Ishikawa (cell line): ENCODE measurements around the gene CMTM8.
A peak's percentile ranks its signal among the peaks of the same experiment; 100 is the strongest.

Source experiments
- CEBPB ChIP-seq: IDR thresholded peaks from 2 replicates; pipeline ENCODE4 v1.6.1; 2012
- CREB1 ChIP-seq: IDR thresholded peaks from 2 replicates; pipeline ENCODE4 v1.6.1; 2012; ENCODE audit warnings: low read depth
- EGR1 ChIP-seq: IDR thresholded peaks from 2 replicates; pipeline ENCODE4 v1.6.1; 2012
- EP300 ChIP-seq: IDR thresholded peaks from 2 replicates; pipeline ENCODE4 v1.6.1; 2012; ENCODE audit warnings: borderline replicate concordance
- FOXM1 ChIP-seq: IDR thresholded peaks from 2 replicates; pipeline ENCODE4 v1.6.1; 2012; ENCODE audit warnings: low read depth, borderline replicate concordance
- MAX ChIP-seq: IDR thresholded peaks from 2 replicates; pipeline ENCODE4 v1.6.1; 2012
- NFIC ChIP-seq: IDR thresholded peaks from 2 replicates; pipeline ENCODE4 v1.6.1; 2012
- RAD21 ChIP-seq: IDR thresholded peaks from 2 replicates; pipeline ENCODE4 v1.6.1; 2012; ENCODE audit warnings: low read depth
- TAF1 ChIP-seq: IDR thresholded peaks from 2 replicates; pipeline ENCODE4 v1.6.1; 2012; ENCODE audit warnings: low read depth, mild to moderate bottlenecking
- TCF12 ChIP-seq: IDR thresholded peaks from 2 replicates; pipeline ENCODE4 v1.6.1; 2012; ENCODE audit warnings: low read depth
- TEAD4 ChIP-seq: IDR thresholded peaks from 2 replicates; pipeline ENCODE4 v1.6.1; 2012
- YY1 ChIP-seq: IDR thresholded peaks from 2 replicates; pipeline ENCODE4 v1.6.1; 2012; ENCODE audit warnings: low read depth
- ZBTB7A ChIP-seq: IDR thresholded peaks from 2 replicates; pipeline ENCODE4 v1.6.1; 2012; ENCODE audit warnings: low read depth
- TF ChIP-seq, protein P1 (sequence below): IDR thresholded peaks from 2 replicates; pipeline ENCODE4 v1.6.1; 2012
- TF ChIP-seq, protein P2 (sequence below): IDR thresholded peaks from 2 replicates; pipeline ENCODE4 v1.6.1; 2012; ENCODE audit warnings: low read depth, mild to moderate bottlenecking

The CMTM8 gene

GRCh38 chr3:32243519-32243918, 5.0 kb downstream of the CMTM8 start:
- TF ChIP-seq ZBTB7A = no peak
- no peak for TF ChIP-seq EGR1
- TF ChIP-seq CREB1 = no peak
- TF ChIP-seq FOXM1 = no peak
- TF ChIP-seq, protein P1, sequence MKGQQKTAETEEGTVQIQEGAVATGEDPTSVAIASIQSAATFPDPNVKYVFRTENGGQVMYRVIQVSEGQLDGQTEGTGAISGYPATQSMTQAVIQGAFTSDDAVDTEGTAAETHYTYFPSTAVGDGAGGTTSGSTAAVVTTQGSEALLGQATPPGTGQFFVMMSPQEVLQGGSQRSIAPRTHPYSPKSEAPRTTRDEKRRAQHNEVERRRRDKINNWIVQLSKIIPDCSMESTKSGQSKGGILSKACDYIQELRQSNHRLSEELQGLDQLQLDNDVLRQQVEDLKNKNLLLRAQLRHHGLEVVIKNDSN = no peak
- no peak for TF ChIP-seq TEAD4
- TF ChIP-seq, protein P2, sequence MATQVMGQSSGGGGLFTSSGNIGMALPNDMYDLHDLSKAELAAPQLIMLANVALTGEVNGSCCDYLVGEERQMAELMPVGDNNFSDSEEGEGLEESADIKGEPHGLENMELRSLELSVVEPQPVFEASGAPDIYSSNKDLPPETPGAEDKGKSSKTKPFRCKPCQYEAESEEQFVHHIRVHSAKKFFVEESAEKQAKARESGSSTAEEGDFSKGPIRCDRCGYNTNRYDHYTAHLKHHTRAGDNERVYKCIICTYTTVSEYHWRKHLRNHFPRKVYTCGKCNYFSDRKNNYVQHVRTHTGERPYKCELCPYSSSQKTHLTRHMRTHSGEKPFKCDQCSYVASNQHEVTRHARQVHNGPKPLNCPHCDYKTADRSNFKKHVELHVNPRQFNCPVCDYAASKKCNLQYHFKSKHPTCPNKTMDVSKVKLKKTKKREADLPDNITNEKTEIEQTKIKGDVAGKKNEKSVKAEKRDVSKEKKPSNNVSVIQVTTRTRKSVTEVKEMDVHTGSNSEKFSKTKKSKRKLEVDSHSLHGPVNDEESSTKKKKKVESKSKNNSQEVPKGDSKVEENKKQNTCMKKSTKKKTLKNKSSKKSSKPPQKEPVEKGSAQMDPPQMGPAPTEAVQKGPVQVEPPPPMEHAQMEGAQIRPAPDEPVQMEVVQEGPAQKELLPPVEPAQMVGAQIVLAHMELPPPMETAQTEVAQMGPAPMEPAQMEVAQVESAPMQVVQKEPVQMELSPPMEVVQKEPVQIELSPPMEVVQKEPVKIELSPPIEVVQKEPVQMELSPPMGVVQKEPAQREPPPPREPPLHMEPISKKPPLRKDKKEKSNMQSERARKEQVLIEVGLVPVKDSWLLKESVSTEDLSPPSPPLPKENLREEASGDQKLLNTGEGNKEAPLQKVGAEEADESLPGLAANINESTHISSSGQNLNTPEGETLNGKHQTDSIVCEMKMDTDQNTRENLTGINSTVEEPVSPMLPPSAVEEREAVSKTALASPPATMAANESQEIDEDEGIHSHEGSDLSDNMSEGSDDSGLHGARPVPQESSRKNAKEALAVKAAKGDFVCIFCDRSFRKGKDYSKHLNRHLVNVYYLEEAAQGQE = no peak
- TF ChIP-seq MAX = no peak
- no peak for TF ChIP-seq EP300
- TF ChIP-seq TAF1 = no peak
- TF ChIP-seq TCF12 = no peak
- no peak for TF ChIP-seq CEBPB
- no peak for TF ChIP-seq YY1
- no peak for TF ChIP-seq NFIC
- no peak for TF ChIP-seq RAD21

GRCh38 chr3:32245200-32245599, 6.7 kb downstream of the CMTM8 start:
- TF ChIP-seq, protein P2 = no peak
- no peak for TF ChIP-seq EP300

- TF ChIP-seq RAD21 (no peak), NFIC (no peak), MAX (no peak), EGR1 (no peak), TEAD4 (no peak), TAF1 (no peak), CEBPB (no peak), EP300 (no peak), TCF12 (no peak), ZBTB7A (no peak)
- TF ChIP-seq, protein P2 = no peak
- TF ChIP-seq, protein P1 = no peak
These were observed 7.7 kb downstream of the CMTM8 start for GRCh38 chr3:32246079-32246675.

DNA sequence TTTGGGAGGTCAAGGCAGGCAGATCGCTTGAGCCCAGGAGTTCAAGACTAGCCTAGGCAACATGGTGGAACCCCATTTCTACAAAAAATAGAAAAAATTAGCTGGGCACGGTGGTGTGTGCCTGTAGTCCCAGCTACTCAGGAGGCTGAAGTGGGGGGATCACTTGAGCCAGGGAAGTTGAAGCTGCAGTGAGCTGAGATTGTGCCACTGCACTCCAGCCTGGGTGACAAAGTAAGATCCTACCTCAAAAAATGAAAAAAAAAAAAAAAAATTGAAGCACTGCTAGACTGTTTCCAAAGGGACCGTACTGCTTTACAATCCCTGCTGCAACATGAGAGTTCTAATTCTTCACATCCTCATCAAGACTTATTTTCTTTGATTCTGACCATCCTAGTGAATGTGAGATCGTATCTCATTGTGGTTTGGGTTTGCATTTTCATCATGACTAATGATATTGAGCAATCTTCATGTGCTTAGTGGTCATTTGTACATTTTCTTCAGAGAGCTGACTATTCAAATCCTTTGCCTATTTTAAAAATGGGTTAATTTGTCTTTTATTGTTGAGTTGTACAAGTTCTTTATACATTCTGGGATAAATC, 10.8 kb downstream of the CMTM8 start:
- TF ChIP-seq, protein P2 = no peak
- peak; percentile 56 for TF ChIP-seq CEBPB
